Colon (tissue), 2 donors: ENCODE results near the gene OR6Q1.
"Not testable (repeated sequence)": the region's sequence is repeated elsewhere in the genome, so short reads cannot be mapped to it uniquely, and the experiment has no call there.

Experiments
- FAIRE-seq: peaks from 2 replicates; lab custom pipeline; 2012; peaks lifted over from hg19 to GRCh38; lab: Jason Lieb, UNC
- donor health status: control.
- donor health status: control.

Gene OR6Q1

GRCh38 chr11:58030653-58031052 lies at the start of gene OR6Q1:
Gene OR6Q1 (plus strand): TSS chr11:58030953. CDS start chr11:58030953, 0 bp downstream.
- no peak for FAIRE-seq

- FAIRE-seq, result no peak
Measured at GRCh38 chr11:57981536-57981935, 49.2 kb upstream of the OR6Q1 start.

- FAIRE-seq, result no peak
Measured at GRCh38 chr11:57982776-57983175, 48.0 kb upstream of the OR6Q1 start.

GRCh38 chr11:57983191-57983590 lies 47.6 kb upstream of the OR6Q1 start:
- FAIRE-seq, result no peak

- FAIRE-seq, result not testable (repeated sequence)
Measured at GRCh38 chr11:57999523-57999922, 31.2 kb upstream of the OR6Q1 start.

GRCh38 chr11:58000021-58000420 lies 30.7 kb upstream of the OR6Q1 start:
- not testable (repeated sequence) for FAIRE-seq

GRCh38 chr11:58000699-58001098 lies 30.1 kb upstream of the OR6Q1 start:
- no peak for FAIRE-seq

- FAIRE-seq, result no peak
Measured at GRCh38 chr11:58003036-58003435, 27.7 kb upstream of the OR6Q1 start.

GRCh38 chr11:58003591-58003990 lies 27.2 kb upstream of the OR6Q1 start:
- FAIRE-seq, result no peak

GRCh38 chr11:58004664-58005063 lies 26.1 kb upstream of the OR6Q1 start:
- FAIRE-seq, result no peak

- FAIRE-seq, result no peak
Measured at GRCh38 chr11:58006940-58007339, 23.8 kb upstream of the OR6Q1 start.

GRCh38 chr11:58011771-58012170 lies 19.0 kb upstream of the OR6Q1 start:
- FAIRE-seq, result no peak

- no peak for FAIRE-seq
Measured at GRCh38 chr11:58023435-58023931, 7.3 kb upstream of the OR6Q1 start, which contains the start of gene OR9Q1. Gene OR9Q1 (plus strand): TSS chr11:58023881. CDS start chr11:58179445, 155,564 bp downstream.

- FAIRE-seq, result no peak
Measured at GRCh38 chr11:58024601-58025091, 6.1 kb upstream of the OR6Q1 start.

- no peak for FAIRE-seq
Measured at GRCh38 chr11:58027341-58027740, 3.4 kb upstream of the OR6Q1 start.

GRCh38 chr11:58028687-58029411 lies 1.9 kb upstream of the OR6Q1 start:
- no peak for FAIRE-seq

- FAIRE-seq, result no peak
Measured at GRCh38 chr11:58034471-58034870, 3.7 kb downstream of the OR6Q1 start.

- FAIRE-seq, result no peak
Measured at GRCh38 chr11:58039589-58039988, 8.8 kb downstream of the OR6Q1 start.

- no peak for FAIRE-seq
Measured at GRCh38 chr11:58043379-58043778, 12.6 kb downstream of the OR6Q1 start.

- no peak for FAIRE-seq
Measured at GRCh38 chr11:58046231-58046630, 15.5 kb downstream of the OR6Q1 start.

- FAIRE-seq, result no peak
Measured at GRCh38 chr11:58047818-58048217, 17.1 kb downstream of the OR6Q1 start.

- no peak for FAIRE-seq
Measured at GRCh38 chr11:58055806-58056401, 25.2 kb downstream of the OR6Q1 start.

- no peak for FAIRE-seq
Measured at GRCh38 chr11:58057481-58057880, 26.7 kb downstream of the OR6Q1 start.
